ENCODE results near the gene RAB11FIP4.

Gene RAB11FIP4

DNA sequence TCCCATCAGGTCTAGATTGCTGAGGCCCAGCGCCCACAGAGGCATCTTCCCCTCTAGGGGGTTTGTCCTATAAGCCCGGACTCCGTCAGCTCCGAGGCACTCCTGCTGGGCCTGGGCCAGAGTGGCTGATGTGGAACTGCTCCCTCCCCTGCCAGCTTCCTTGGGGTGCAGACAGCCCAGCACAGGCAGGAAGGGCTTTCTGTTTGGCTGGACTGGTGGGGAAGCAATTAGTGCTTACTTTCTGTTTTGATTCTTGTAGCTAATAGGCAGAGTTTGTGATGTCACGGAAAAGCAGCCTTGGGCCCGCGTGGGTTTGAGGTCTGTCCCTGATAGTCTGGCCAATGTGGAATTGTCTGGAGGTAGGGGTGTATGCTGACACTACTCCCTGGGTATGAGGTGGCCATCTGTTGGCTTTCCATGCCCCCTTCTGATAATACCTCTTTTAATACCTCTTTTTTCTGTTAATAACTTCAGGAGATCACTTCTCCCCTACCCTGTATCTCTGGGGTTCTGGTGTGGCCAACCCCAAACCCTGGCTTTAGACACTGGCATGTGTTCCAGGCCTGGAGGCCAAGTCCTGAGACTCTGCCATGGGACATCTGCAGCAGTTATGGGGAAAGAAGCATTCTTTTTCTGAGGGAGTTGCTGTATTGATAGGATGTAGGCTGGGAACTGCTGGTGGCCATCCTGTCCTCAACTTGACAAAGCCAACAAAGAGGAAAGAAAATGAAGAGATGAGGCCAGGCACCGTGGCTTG, 190.9 kb downstream of the RAB11FIP4 start:
- TF ChIP-seq, protein P1, sequence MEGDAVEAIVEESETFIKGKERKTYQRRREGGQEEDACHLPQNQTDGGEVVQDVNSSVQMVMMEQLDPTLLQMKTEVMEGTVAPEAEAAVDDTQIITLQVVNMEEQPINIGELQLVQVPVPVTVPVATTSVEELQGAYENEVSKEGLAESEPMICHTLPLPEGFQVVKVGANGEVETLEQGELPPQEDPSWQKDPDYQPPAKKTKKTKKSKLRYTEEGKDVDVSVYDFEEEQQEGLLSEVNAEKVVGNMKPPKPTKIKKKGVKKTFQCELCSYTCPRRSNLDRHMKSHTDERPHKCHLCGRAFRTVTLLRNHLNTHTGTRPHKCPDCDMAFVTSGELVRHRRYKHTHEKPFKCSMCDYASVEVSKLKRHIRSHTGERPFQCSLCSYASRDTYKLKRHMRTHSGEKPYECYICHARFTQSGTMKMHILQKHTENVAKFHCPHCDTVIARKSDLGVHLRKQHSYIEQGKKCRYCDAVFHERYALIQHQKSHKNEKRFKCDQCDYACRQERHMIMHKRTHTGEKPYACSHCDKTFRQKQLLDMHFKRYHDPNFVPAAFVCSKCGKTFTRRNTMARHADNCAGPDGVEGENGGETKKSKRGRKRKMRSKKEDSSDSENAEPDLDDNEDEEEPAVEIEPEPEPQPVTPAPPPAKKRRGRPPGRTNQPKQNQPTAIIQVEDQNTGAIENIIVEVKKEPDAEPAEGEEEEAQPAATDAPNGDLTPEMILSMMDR (IDR thresholded peaks at IDR 0.05; ENCODE audit: low read depth, low read length): no peak
- no peak for TF ChIP-seq MYC (IDR thresholded peaks at IDR 0.05; ENCODE audit: low read depth, low read length)
- TF ChIP-seq POLR2A (IDR thresholded peaks at IDR 0.05; ENCODE audit: extremely low read depth, insufficient read length): no peak
- TF ChIP-seq, protein P2, sequence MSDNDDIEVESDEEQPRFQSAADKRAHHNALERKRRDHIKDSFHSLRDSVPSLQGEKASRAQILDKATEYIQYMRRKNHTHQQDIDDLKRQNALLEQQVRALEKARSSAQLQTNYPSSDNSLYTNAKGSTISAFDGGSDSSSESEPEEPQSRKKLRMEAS (IDR thresholded peaks at IDR 0.05; ENCODE audit: low read depth, low read length): no peak
- peak; percentile 72 for DNase-seq (ENCODE audit: low read depth)
- peak overlapping the region; percentile 21 for H3K4me3 ChIP-seq (ENCODE audit: low read depth, low read length)

DNA sequence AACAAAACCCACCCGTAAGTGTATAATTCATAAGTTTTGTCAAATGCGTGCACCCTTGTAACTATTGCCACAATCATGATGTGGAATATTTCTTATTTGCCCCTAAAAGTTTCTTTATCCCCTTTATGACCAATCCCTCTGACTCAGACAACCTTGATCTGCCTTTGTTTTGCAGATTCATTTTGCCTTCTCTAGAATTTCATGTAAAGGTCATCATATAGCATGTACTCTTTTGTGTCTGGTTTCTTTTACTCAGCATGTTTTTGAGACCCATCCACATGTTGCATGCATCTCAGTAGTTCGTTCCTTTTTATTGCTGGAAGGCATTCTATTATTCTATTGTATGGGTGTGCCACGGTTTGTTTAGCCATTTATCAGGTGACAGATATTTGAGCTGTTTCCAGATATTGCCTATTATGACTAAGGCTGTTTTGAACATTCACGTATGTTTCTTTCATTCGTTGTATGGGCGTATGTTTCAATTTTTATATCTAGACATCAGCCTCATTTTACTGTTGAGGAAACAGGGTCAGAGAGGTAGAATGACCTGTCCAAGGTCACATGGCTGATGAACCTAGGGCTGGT, 192.4 kb downstream of the RAB11FIP4 start:
- TF ChIP-seq MYC (IDR thresholded peaks at IDR 0.05; ENCODE audit: low read depth, low read length) (no peak), POLR2A (IDR thresholded peaks at IDR 0.05; ENCODE audit: extremely low read depth, insufficient read length) (no peak)
- TF ChIP-seq, protein P2 (IDR thresholded peaks at IDR 0.05; ENCODE audit: low read depth, low read length): no peak
- TF ChIP-seq, protein P1 (IDR thresholded peaks at IDR 0.05; ENCODE audit: low read depth, low read length): no peak
- no peak overlapping the region for H3K4me3 ChIP-seq (ENCODE audit: low read depth, low read length)
- DNase-seq (ENCODE audit: low read depth): no peak

DNA sequence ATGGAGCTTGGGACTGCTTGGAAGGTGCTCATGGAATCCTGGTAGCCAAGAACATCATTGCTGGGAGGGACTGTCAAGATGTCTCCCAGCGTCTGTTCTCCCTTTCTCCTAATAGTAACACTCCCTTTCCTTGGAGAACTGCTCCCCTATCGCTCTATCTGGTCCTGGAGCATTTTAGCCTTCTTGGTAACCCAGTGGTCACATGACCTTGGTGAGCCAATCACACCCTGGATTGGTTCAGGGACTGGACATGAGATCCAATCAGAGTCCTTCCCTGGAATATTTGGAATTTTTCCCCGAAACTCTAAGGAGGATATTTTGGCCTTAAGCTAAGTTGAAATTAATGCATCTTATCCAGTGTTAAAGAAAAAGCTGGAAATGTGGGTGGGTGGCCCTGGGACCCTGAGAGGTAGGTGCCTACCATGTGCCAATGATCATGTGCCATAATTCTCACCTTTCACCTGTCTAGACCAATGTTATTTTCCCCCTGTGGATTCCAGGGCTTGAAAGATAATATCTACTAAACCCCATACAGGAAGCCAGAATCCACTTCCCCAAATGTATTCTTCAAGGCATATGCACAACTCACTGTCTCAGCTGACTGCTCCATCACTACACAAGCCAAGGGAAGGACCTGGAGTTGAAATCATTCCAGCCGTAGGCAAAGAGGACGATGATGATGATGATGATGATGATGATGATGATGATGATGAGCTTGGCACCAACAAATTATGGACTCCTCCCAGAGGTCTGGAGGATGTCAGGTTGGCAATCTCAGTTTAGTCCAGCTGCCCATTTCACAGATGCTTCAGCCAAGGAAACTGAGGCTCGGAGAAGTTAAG, 193.2 kb downstream of the RAB11FIP4 start:
- DNase-seq (ENCODE audit: low read depth): peak; percentile 68
- H3K4me3 ChIP-seq (ENCODE audit: low read depth, low read length): no peak overlapping the region
- TF ChIP-seq, protein P2 (IDR thresholded peaks at IDR 0.05; ENCODE audit: low read depth, low read length): no peak
- TF ChIP-seq POLR2A (IDR thresholded peaks at IDR 0.05; ENCODE audit: extremely low read depth, insufficient read length) (no peak), MYC (IDR thresholded peaks at IDR 0.05; ENCODE audit: low read depth, low read length) (no peak)
- TF ChIP-seq, protein P1 (IDR thresholded peaks at IDR 0.05; ENCODE audit: low read depth, low read length): no peak

DNA sequence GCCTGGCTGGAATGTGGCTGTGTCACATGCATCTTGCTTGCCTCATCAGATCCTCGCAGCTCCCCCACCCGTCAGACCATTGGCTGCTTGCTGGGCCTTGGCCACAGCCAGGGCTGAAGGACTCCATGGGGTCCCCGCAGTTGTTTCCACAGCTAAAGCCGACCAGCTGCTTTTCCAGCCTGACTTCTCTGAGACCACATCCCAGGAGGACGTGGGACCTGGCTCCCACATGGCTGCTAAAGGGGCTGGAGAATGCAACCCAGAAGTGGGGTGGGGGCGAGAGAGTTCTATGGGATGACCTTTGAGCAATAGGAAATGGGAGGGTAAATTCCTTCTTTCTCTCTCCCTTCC, 193.8 kb downstream of the RAB11FIP4 start:
- no peak for DNase-seq (ENCODE audit: low read depth)
- TF ChIP-seq, protein P2 (IDR thresholded peaks at IDR 0.05; ENCODE audit: low read depth, low read length): no peak
- no peak for TF ChIP-seq POLR2A (IDR thresholded peaks at IDR 0.05; ENCODE audit: extremely low read depth, insufficient read length)
- TF ChIP-seq, protein P1 (IDR thresholded peaks at IDR 0.05; ENCODE audit: low read depth, low read length): no peak
- no peak for TF ChIP-seq MYC (IDR thresholded peaks at IDR 0.05; ENCODE audit: low read depth, low read length)
- no peak overlapping the region for H3K4me3 ChIP-seq (ENCODE audit: low read depth, low read length)

DNA sequence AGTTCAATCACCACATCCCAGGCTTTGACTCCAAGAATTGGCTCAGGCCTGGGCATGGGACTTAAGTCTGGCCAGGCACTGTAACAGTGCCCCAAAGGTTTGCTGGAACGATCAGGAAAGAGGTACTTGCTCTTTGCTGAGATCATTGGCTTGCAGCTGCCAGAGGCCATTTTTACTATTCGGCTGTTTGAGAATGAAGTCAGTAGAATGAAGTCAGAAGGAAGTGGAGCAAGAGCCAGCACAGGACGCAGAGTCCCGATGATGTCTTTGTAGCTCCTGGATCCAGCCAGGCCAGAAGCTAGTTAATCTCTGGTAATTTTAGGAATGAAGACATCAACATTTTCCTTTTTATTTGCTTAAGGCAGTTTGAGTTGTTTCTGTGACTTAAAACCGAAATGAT, 195.5 kb downstream of the RAB11FIP4 start:
- peak; percentile 47 for DNase-seq (ENCODE audit: low read depth)
- TF ChIP-seq, protein P2 (IDR thresholded peaks at IDR 0.05; ENCODE audit: low read depth, low read length): no peak
- TF ChIP-seq MYC (IDR thresholded peaks at IDR 0.05; ENCODE audit: low read depth, low read length) (no peak), POLR2A (IDR thresholded peaks at IDR 0.05; ENCODE audit: extremely low read depth, insufficient read length) (no peak)
- TF ChIP-seq, protein P1 (IDR thresholded peaks at IDR 0.05; ENCODE audit: low read depth, low read length): no peak
- H3K4me3 ChIP-seq (ENCODE audit: low read depth, low read length): no peak overlapping the region

Measured in NB4 (cell line).